ACC112 (cell line): ENCODE data around the gene TIMP4.

Experiments
- H2AFZ ChIP-seq: fragments of 200-600 bp; sonication (generic); one replicate; pipeline ENCODE4 v1.6.0; 2017; ENCODE audit warnings: antibody characterized with exemption, low read length; ENCODE audit not compliant: unreplicated experiment
- H3K27ac ChIP-seq: fragments of 200-600 bp; sonication (generic); 2 replicates; pipeline ENCODE4 v1.5.1; 2014; ENCODE audit warnings: low read depth, mild to moderate bottlenecking, antibody characterized with exemption, low read length, moderate library complexity
- H3K27me3 ChIP-seq: fragments of 200-600 bp; sonication (generic); 2 replicates; pipeline ENCODE4 v1.6.1; 2014; ENCODE audit warnings: mild to moderate bottlenecking, antibody characterized with exemption, low read length, moderate library complexity, mixed read lengths; ENCODE audit not compliant: insufficient read depth
- H3K36me3 ChIP-seq: fragments of 200-600 bp; sonication (generic); 2 replicates; pipeline ENCODE4 v1.6.1; 2016; ENCODE audit warnings: mild to moderate bottlenecking, antibody characterized with exemption, low read length, moderate library complexity, mixed read lengths; ENCODE audit not compliant: insufficient read depth
- H3K4me1 ChIP-seq: fragments of 200-600 bp; sonication (generic); one replicate; pipeline ENCODE4 v1.6.1; 2016; ENCODE audit warnings: low read length, mixed read lengths; ENCODE audit not compliant: insufficient read depth, unreplicated experiment, control insufficient read depth
- H3K4me3 ChIP-seq: fragments of 200-600 bp; sonication (generic); 2 replicates; pipeline ENCODE4 v1.5.1; 2014; ENCODE audit warnings: mild to moderate bottlenecking, low read depth, low read length
- H3K79me2 ChIP-seq: fragments of 200-600 bp; sonication (generic); one replicate; pipeline ENCODE4 v1.6.0; 2016; ENCODE audit warnings: low read length; ENCODE audit not compliant: control insufficient read depth, unreplicated experiment, insufficient read depth

Gene TIMP4

GRCh38 chr3:12175844-12176453 is 17.2 kb upstream of the TIMP4 start:
- no peak overlapping the region for H2AFZ ChIP-seq
- H3K36me3 ChIP-seq: no peaks in the 10 kb centered on the region
- no peak overlapping the region for H3K4me3 ChIP-seq
- H3K27me3 ChIP-seq: no peaks in the 10 kb centered on the region
- peaks cover 57% of the 10 kb centered on the region for H3K4me1 ChIP-seq
- peak overlapping the region; percentile 90 for H3K27ac ChIP-seq
- no peaks in the 10 kb centered on the region for H3K79me2 ChIP-seq

DNA sequence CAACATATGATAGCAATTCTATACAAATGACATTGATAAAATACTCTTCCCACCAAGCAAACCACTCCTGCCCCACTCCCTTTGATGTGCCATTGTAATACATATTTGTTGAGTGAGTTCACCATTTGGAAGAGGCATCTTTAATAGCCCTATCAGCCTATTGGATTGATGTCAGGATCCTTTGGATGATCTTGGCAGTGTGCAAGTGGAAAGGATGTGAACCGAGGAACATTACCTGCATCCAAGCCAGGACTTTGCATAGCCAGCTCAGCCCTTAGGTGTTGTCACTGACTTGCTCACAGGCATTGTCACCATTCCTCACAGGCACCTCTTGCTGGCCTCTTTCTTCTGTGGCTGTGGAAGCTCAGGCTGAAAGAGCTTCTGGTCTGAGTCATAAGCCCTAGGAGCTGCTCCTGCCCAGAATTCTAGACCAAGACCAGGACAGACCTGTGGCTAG is 16.5 kb upstream of the TIMP4 start:
- H3K4me3 ChIP-seq: no peak overlapping the region
- H3K27me3 ChIP-seq: no peaks in the 10 kb centered on the region
- H3K4me1 ChIP-seq: peaks cover 49% of the 10 kb centered on the region
- no peak overlapping the region for H2AFZ ChIP-seq
- H3K36me3 ChIP-seq: no peaks in the 10 kb centered on the region
- H3K27ac ChIP-seq: peak overlapping the region; percentile 21
- no peaks in the 10 kb centered on the region for H3K79me2 ChIP-seq

GRCh38 chr3:12170207-12170606 is 11.5 kb upstream of the TIMP4 start:
- no peak overlapping the region for H3K27ac ChIP-seq
- H3K4me1 ChIP-seq: peaks cover 4% of the 10 kb centered on the region
- H2AFZ ChIP-seq: no peak overlapping the region
- H3K79me2 ChIP-seq: no peaks in the 10 kb centered on the region
- no peaks in the 10 kb centered on the region for H3K27me3 ChIP-seq
- H3K36me3 ChIP-seq: no peaks in the 10 kb centered on the region
- H3K4me3 ChIP-seq: no peak overlapping the region

DNA sequence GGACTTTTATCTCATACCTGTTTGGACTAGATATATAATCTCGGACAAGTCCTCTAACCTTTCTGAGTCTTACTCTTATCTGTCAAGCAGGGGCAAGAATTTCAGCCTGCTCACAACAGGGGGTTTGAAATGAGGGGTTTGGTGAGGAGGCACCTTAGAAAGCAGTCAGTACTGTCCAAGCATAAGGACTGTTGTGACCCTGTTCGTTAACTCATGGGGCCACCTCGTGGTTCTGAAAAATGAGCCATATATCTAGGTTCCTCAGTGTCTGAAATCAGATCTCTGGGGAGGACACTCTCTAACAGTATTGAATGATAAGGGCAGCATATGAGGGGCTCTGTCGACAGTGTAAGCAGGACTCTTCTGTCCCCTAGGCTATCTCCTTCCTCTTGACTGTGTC is 7.2 kb upstream of the TIMP4 start:
- H3K36me3 ChIP-seq: no peaks in the 10 kb centered on the region
- H3K27ac ChIP-seq: no peak overlapping the region
- H3K27me3 ChIP-seq: no peaks in the 10 kb centered on the region
- H3K79me2 ChIP-seq: no peaks in the 10 kb centered on the region
- no peak overlapping the region for H3K4me3 ChIP-seq
- no peak overlapping the region for H2AFZ ChIP-seq
- H3K4me1 ChIP-seq: no peaks in the 10 kb centered on the region

GRCh38 chr3:12159227-12159601 is 502 bp upstream of the TIMP4 start:
- H3K4me1 ChIP-seq: peaks cover 29% of the 10 kb centered on the region
- no peaks in the 10 kb centered on the region for H3K27me3 ChIP-seq
- peak overlapping the region; percentile 72 for H3K4me3 ChIP-seq
- H2AFZ ChIP-seq: peak overlapping the region; percentile 83
- H3K27ac ChIP-seq: no peak overlapping the region
- no peaks in the 10 kb centered on the region for H3K79me2 ChIP-seq
- H3K36me3 ChIP-seq: no peaks in the 10 kb centered on the region

- Histone ChIP-seq H3K27ac (no peak overlapping the region), H3K79me2 (no peaks in the 10 kb centered on the region), H3K4me1 (peaks cover 29% of the 10 kb centered on the region), H3K36me3 (0 out of 2 replicates have a peak, but pooled peaks cover 4% of the 10 kb centered on the region), H3K4me3 (no peak overlapping the region), H2AFZ (no peak overlapping the region), H3K27me3 (no peaks in the 10 kb centered on the region)
Observed at GRCh38 chr3:12157026-12157425, 1.7 kb downstream of the TIMP4 start.

GRCh38 chr3:12155828-12156227 is 2.9 kb downstream of the TIMP4 start:
- Histone ChIP-seq H2AFZ (no peak overlapping the region), H3K27me3 (no peaks in the 10 kb centered on the region), H3K27ac (peak overlapping the region; percentile 53; the same call in 1 of the 2 replicates), H3K4me3 (no peak overlapping the region), H3K36me3 (0 out of 2 replicates have a peak, but pooled peaks cover 4% of the 10 kb centered on the region), H3K4me1 (peaks cover 29% of the 10 kb centered on the region), H3K79me2 (no peaks in the 10 kb centered on the region)

- H3K4me1 ChIP-seq: peaks cover 29% of the 10 kb centered on the region
- H3K27ac ChIP-seq: no peak overlapping the region
- no peak overlapping the region for H3K4me3 ChIP-seq
- 0 out of 2 replicates have a peak, but pooled peaks cover 4% of the 10 kb centered on the region for H3K36me3 ChIP-seq
- no peaks in the 10 kb centered on the region for H3K79me2 ChIP-seq
- no peaks in the 10 kb centered on the region; the same call in 1 of the 2 replicates for H3K27me3 ChIP-seq
- H2AFZ ChIP-seq: no peak overlapping the region
Observed at GRCh38 chr3:12155264-12155663, 3.4 kb downstream of the TIMP4 start.

DNA sequence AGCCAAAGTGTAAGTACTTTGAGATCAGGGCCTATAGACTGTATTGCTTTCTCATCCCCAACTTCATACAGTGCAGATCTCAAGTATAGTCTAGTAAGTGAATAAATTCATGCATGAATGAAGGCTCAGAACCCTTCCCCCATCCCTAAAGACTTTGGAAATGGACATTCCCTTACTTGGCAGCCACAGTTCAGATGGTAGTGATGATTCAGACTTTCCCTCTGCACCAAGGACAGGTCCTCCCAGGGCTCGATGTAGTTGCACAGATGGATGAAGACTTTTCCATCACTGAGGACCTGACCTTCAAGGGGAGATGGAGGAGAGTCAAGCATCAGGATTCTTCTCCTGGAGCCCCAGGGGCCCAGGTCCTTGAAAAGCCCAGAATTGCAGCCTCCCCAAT is 4.6 kb downstream of the TIMP4 start:
- 0 out of 2 replicates have a peak, but pooled peaks cover 4% of the 10 kb centered on the region for H3K36me3 ChIP-seq
- H2AFZ ChIP-seq: no peak overlapping the region
- no peak overlapping the region for H3K4me3 ChIP-seq
- no peak overlapping the region for H3K27ac ChIP-seq
- peaks cover 28% of the 10 kb centered on the region for H3K4me1 ChIP-seq
- H3K79me2 ChIP-seq: no peaks in the 10 kb centered on the region
- H3K27me3 ChIP-seq: no peaks in the 10 kb centered on the region; the same call in 1 of the 2 replicates

DNA sequence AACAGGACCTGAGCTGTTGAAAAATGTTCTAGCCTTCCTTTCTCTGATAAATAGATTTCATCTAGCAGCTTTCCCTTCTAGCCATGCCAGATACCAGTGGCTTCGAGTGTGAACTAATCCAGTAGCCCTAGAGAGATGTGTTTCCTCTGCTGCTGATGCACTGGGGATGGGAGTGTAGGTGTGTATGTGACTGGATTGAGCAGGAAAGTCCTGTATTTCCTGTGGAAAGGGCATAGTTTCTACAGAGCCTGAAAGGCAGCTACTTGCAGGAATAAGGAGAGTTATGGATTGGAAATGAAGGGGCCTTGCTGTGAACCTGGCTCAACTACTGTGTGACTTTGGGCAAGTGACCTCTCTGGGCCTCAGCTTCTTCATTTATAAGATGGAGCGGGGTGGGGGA is 8.6 kb downstream of the TIMP4 start:
- Histone ChIP-seq H3K4me3 (no peak overlapping the region), H3K27ac (no peak overlapping the region), H3K4me1 (peaks cover 3% of the 10 kb centered on the region), H3K27me3 (no peaks in the 10 kb centered on the region; the same call in 1 of the 2 replicates), H3K79me2 (no peaks in the 10 kb centered on the region), H3K36me3 (0 out of 2 replicates have a peak, but pooled peaks cover 4% of the 10 kb centered on the region), H2AFZ (no peak overlapping the region)

GRCh38 chr3:12149029-12149428 is 9.7 kb downstream of the TIMP4 start:
- no peaks in the 10 kb centered on the region for H3K79me2 ChIP-seq
- no peak overlapping the region for H3K4me3 ChIP-seq
- H3K27me3 ChIP-seq: no peaks in the 10 kb centered on the region; the same call in 1 of the 2 replicates
- 0 out of 2 replicates have a peak, but pooled peaks cover 4% of the 10 kb centered on the region for H3K36me3 ChIP-seq
- peaks cover 14% of the 10 kb centered on the region for H3K4me1 ChIP-seq
- H2AFZ ChIP-seq: no peak overlapping the region
- no peak overlapping the region for H3K27ac ChIP-seq
